LNCAP (cell line): ENCODE measurements around the gene CCT7.

Experiments
- CTCF ChIP-seq: fragments of 450-650 bp; IDR thresholded peaks from 2 replicates; pipeline ENCODE4 v1.5.1; 2017; ENCODE audit warnings: mild to moderate bottlenecking

Gene CCT7

GRCh38 chr2:73243884-73244570 is 9.9 kb downstream of the CCT7 start:
- no peak for TF ChIP-seq CTCF

GRCh38 chr2:73244580-73244979 is 10.5 kb downstream of the CCT7 start:
- no peak for TF ChIP-seq CTCF

- TF ChIP-seq CTCF = no peak
Measured at GRCh38 chr2:73246850-73247249, 12.7 kb downstream of the CCT7 start.

GRCh38 chr2:73249636-73250035 is 15.5 kb downstream of the CCT7 start:
- no peak for TF ChIP-seq CTCF

- no peak for TF ChIP-seq CTCF
Measured at GRCh38 chr2:73250872-73251846, 17.1 kb downstream of the CCT7 start.

GRCh38 chr2:73252238-73253027 is 18.3 kb downstream of the CCT7 start:
- TF ChIP-seq CTCF = no peak

GRCh38 chr2:73253400-73253799 is 19.3 kb downstream of the CCT7 start:
- no peak for TF ChIP-seq CTCF
